DOHH2 (cell line): ENCODE results near the gene ZNF532.

Source experiments
- EZH2phosphoT487 ChIP-seq: fragments of 200-600 bp; sonication (generic); IDR thresholded peaks from 2 replicates; pipeline ENCODE4 v1.6.1; 2017; ENCODE audit warnings: borderline replicate concordance, mild to moderate bottlenecking, antibody characterized with exemption, low read length, moderate library complexity, mixed read lengths
- TF ChIP-seq, protein P1 (sequence below): fragments of 200-600 bp; sonication (generic); IDR thresholded peaks from one replicate; pipeline ENCODE4 v1.5.1; 2014; ENCODE audit warnings: antibody characterized with exemption, mild to moderate bottlenecking, low read depth, low read length; ENCODE audit not compliant: poor library complexity, severe bottlenecking

DNA sequence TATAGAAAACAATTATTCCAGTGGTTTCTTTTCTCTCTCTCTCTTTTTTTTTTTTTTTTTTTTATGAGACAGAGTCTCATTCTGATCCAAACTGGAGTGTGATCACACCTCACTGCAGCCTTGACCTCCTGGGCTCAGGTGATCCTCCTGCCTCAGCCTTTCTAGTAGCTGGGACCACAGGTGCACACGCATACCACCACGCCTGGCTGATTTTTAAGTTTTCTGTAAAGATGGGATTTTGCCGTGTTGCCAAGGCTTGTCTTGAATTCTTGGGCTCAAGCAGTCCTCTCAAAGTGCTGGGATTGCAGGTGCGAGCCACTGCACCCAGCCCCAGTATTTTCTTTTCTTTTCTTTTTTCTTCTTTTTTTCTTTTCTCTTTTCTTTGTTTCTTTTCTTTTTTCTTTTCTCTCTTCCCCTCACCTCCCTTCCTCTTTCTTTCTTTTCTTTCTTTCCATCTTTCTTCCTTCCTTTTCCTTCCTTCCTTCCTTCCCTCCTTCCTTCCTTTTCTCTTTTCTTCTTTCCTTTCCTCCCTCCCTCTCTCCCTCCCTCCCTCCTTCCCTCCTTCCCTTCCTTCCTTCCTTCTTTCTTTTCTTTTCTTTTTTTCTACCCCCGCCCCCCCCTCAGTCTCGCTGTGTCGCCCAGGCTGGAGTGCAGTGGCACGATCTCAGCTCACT lies 76.9 kb downstream of the ZNF532 start:
- TF ChIP-seq EZH2phosphoT487: no peak
- TF ChIP-seq, protein P1, sequence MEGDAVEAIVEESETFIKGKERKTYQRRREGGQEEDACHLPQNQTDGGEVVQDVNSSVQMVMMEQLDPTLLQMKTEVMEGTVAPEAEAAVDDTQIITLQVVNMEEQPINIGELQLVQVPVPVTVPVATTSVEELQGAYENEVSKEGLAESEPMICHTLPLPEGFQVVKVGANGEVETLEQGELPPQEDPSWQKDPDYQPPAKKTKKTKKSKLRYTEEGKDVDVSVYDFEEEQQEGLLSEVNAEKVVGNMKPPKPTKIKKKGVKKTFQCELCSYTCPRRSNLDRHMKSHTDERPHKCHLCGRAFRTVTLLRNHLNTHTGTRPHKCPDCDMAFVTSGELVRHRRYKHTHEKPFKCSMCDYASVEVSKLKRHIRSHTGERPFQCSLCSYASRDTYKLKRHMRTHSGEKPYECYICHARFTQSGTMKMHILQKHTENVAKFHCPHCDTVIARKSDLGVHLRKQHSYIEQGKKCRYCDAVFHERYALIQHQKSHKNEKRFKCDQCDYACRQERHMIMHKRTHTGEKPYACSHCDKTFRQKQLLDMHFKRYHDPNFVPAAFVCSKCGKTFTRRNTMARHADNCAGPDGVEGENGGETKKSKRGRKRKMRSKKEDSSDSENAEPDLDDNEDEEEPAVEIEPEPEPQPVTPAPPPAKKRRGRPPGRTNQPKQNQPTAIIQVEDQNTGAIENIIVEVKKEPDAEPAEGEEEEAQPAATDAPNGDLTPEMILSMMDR: no peak
